Astrocyte (in vitro differentiated cells and primary cell): ENCODE measurements around the gene IGSF3. TPM values are rescaled to one million over a fixed set of nuclear protein-coding genes. Genes with fewer than 3 reads are reported as not detected.

Source experiments
- DNase-seq: peaks from one replicate; pipeline ENCODE4 v3.0.0-alpha.2; 2010; ENCODE audit warnings: low read depth
- FAIRE-seq: peaks from 2 replicates; lab custom pipeline; 2011; peaks lifted over from hg19 to GRCh38; lab: Jason Lieb, UNC
- H2AFZ ChIP-seq: 2 replicates; pipeline ENCODE4 v1.6.0; 2012; ENCODE audit warnings: low read depth, low read length, inconsistent platforms
- H3K27ac ChIP-seq: 2 replicates; pipeline ENCODE4 v1.5.1; 2011; ENCODE audit warnings: low read depth, low read length, inconsistent platforms
- H3K27me3 ChIP-seq: 2 replicates; pipeline ENCODE4 v1.6.0; 2011; ENCODE audit warnings: low read length, inconsistent platforms; ENCODE audit not compliant: insufficient read depth
- H3K36me3 ChIP-seq: 2 replicates; pipeline ENCODE4 v1.5.1; 2011; ENCODE audit warnings: low read length, inconsistent platforms; ENCODE audit not compliant: insufficient read depth
- H3K4me1 ChIP-seq: 2 replicates; pipeline ENCODE4 v1.5.1; 2011; ENCODE audit warnings: low read length, inconsistent platforms; ENCODE audit not compliant: insufficient read depth
- H3K4me2 ChIP-seq: 2 replicates; pipeline ENCODE4 v1.6.0; 2012; ENCODE audit warnings: low read length, inconsistent platforms
- H3K4me3 ChIP-seq: 2 replicates; pipeline ENCODE4 v1.5.1; 2011; ENCODE audit warnings: low read depth, mild to moderate bottlenecking, low read length, inconsistent platforms; ENCODE audit not compliant: insufficient read depth
- H3K79me2 ChIP-seq: 2 replicates; pipeline ENCODE4 v1.6.0; 2012; ENCODE audit warnings: mild to moderate bottlenecking, low read length, inconsistent platforms; ENCODE audit not compliant: insufficient read depth
- H3K9ac ChIP-seq: 2 replicates; pipeline ENCODE4 v1.6.0; 2012; ENCODE audit warnings: mild to moderate bottlenecking, low read length, inconsistent platforms
- H3K9me3 ChIP-seq: 2 replicates; pipeline ENCODE4 v1.5.1; 2012; ENCODE audit warnings: low read depth, mild to moderate bottlenecking, low read length, inconsistent platforms; ENCODE audit not compliant: insufficient read depth
- H4K20me1 ChIP-seq: 2 replicates; pipeline ENCODE4 v1.6.0; 2012; ENCODE audit warnings: low read length, inconsistent platforms; ENCODE audit not compliant: insufficient read depth
- H3K27ac Mint-ChIP-seq: one replicate; pipeline ENCODE4 v1.8.0; 2021; ENCODE audit warnings: mild to moderate bottlenecking, mixed read lengths; ENCODE audit not compliant: unreplicated experiment
- H3K27me3 Mint-ChIP-seq: one replicate; pipeline ENCODE4 v1.8.0; 2021; ENCODE audit warnings: low read depth, mixed read lengths; ENCODE audit not compliant: unreplicated experiment
- H3K36me3 Mint-ChIP-seq: one replicate; pipeline ENCODE4 v1.8.0; 2021; ENCODE audit warnings: low read depth, mixed read lengths; ENCODE audit not compliant: unreplicated experiment
- H3K4me1 Mint-ChIP-seq: one replicate; pipeline ENCODE4 v1.8.0; 2021; ENCODE audit warnings: low read depth, mixed read lengths; ENCODE audit not compliant: unreplicated experiment
- H3K4me3 Mint-ChIP-seq: one replicate; pipeline ENCODE4 v1.8.0; 2021; ENCODE audit warnings: mild to moderate bottlenecking, moderate library complexity, mixed read lengths; ENCODE audit not compliant: unreplicated experiment
- H3K9me3 Mint-ChIP-seq: one replicate; pipeline ENCODE4 v1.8.0; 2021; ENCODE audit warnings: mild to moderate bottlenecking, mixed read lengths; ENCODE audit not compliant: unreplicated experiment
- EZH2 ChIP-seq: IDR thresholded peaks from 2 replicates; pipeline ENCODE4 v1.6.1; 2012; ENCODE audit warnings: mild to moderate bottlenecking, low read length, inconsistent platforms; ENCODE audit not compliant: insufficient read depth
- total RNA-seq: library from RNA; stranded (reverse); gene quantifications from 2 replicates; pipeline ENCODE4 v1.2.1, GENCODE V29; 2021
- TF ChIP-seq, protein P1 (sequence below): IDR thresholded peaks from 2 replicates; pipeline ENCODE4 v1.5.1; 2011; ENCODE audit warnings: low read depth, mild to moderate bottlenecking, inconsistent platforms, low read length, moderate library complexity; ENCODE audit not compliant: insufficient read depth

IGSF3 gene
- total RNA-seq, 1 donor from 2014 or later: 11.7 TPM

GRCh38 chr1:116538544-116538943, 129.0 kb downstream of the IGSF3 start:
- no peak overlapping the region for H3K4me3 Mint-ChIP-seq
- FAIRE-seq: no peak
- H3K4me3 ChIP-seq: no peak overlapping the region
- no peaks in the 10 kb centered on the region for H3K27me3 Mint-ChIP-seq
- no peaks in the 10 kb centered on the region for H3K79me2 ChIP-seq
- H3K9me3 ChIP-seq: no peaks in the 10 kb centered on the region
- H2AFZ ChIP-seq: no peak overlapping the region
- TF ChIP-seq, protein P1, sequence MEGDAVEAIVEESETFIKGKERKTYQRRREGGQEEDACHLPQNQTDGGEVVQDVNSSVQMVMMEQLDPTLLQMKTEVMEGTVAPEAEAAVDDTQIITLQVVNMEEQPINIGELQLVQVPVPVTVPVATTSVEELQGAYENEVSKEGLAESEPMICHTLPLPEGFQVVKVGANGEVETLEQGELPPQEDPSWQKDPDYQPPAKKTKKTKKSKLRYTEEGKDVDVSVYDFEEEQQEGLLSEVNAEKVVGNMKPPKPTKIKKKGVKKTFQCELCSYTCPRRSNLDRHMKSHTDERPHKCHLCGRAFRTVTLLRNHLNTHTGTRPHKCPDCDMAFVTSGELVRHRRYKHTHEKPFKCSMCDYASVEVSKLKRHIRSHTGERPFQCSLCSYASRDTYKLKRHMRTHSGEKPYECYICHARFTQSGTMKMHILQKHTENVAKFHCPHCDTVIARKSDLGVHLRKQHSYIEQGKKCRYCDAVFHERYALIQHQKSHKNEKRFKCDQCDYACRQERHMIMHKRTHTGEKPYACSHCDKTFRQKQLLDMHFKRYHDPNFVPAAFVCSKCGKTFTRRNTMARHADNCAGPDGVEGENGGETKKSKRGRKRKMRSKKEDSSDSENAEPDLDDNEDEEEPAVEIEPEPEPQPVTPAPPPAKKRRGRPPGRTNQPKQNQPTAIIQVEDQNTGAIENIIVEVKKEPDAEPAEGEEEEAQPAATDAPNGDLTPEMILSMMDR: no peak
- TF ChIP-seq EZH2: no peak
- peaks cover 20% of the 10 kb centered on the region for H3K4me1 ChIP-seq
- no peaks in the 10 kb centered on the region for H3K9me3 Mint-ChIP-seq
- peak; percentile 67 for DNase-seq
- no peak overlapping the region for H3K27ac Mint-ChIP-seq
- H3K36me3 ChIP-seq: no peaks in the 10 kb centered on the region
- no peak overlapping the region for H3K27ac ChIP-seq
- H3K36me3 Mint-ChIP-seq: peaks cover 25% of the 10 kb centered on the region
- H3K9ac ChIP-seq: no peak overlapping the region
- H4K20me1 ChIP-seq: no peaks in the 10 kb centered on the region
- H3K27me3 ChIP-seq: no peaks in the 10 kb centered on the region
- peaks cover 6% of the 10 kb centered on the region for H3K4me1 Mint-ChIP-seq
- no peak overlapping the region for H3K4me2 ChIP-seq

GRCh38 chr1:116537898-116538297, 129.6 kb downstream of the IGSF3 start:
- H3K4me1 ChIP-seq: peaks cover 20% of the 10 kb centered on the region
- no peak overlapping the region for H2AFZ ChIP-seq
- H3K4me3 ChIP-seq: no peak overlapping the region
- H3K27ac Mint-ChIP-seq: no peak overlapping the region
- H3K27me3 ChIP-seq: no peaks in the 10 kb centered on the region
- H3K9me3 Mint-ChIP-seq: no peaks in the 10 kb centered on the region
- H3K79me2 ChIP-seq: no peaks in the 10 kb centered on the region
- no peak overlapping the region for H3K4me3 Mint-ChIP-seq
- H3K4me1 Mint-ChIP-seq: peaks cover 6% of the 10 kb centered on the region
- no peaks in the 10 kb centered on the region for H3K27me3 Mint-ChIP-seq
- H3K9me3 ChIP-seq: no peaks in the 10 kb centered on the region
- TF ChIP-seq, protein P1: no peak
- TF ChIP-seq EZH2: no peak
- no peaks in the 10 kb centered on the region for H4K20me1 ChIP-seq
- DNase-seq (no peak), FAIRE-seq (no peak)
- no peak overlapping the region for H3K9ac ChIP-seq
- peaks cover 25% of the 10 kb centered on the region for H3K36me3 Mint-ChIP-seq
- no peaks in the 10 kb centered on the region for H3K36me3 ChIP-seq
- H3K27ac ChIP-seq: no peak overlapping the region
- no peak overlapping the region for H3K4me2 ChIP-seq

- Histone ChIP-seq H3K79me2 (no peaks in the 10 kb centered on the region), H3K4me1 (peaks cover 20% of the 10 kb centered on the region), H3K9me3 (no peaks in the 10 kb centered on the region), H3K9ac (no peak overlapping the region), H3K36me3 (no peaks in the 10 kb centered on the region), H2AFZ (no peak overlapping the region), H3K27me3 (no peaks in the 10 kb centered on the region), H4K20me1 (no peaks in the 10 kb centered on the region), H3K4me3 (no peak overlapping the region), H3K4me2 (no peak overlapping the region), H3K27ac (no peak overlapping the region)
- no peak for FAIRE-seq
- H3K4me1 Mint-ChIP-seq: peaks cover 6% of the 10 kb centered on the region
- TF ChIP-seq, protein P1: no peak
- TF ChIP-seq EZH2: no peak
- H3K9me3 Mint-ChIP-seq: no peaks in the 10 kb centered on the region
- no peak overlapping the region for H3K27ac Mint-ChIP-seq
- H3K27me3 Mint-ChIP-seq: no peaks in the 10 kb centered on the region
- peak; percentile 50 for DNase-seq
- no peak overlapping the region for H3K4me3 Mint-ChIP-seq
- peaks cover 21% of the 10 kb centered on the region for H3K36me3 Mint-ChIP-seq
Observed at GRCh38 chr1:116537040-116537831, 130.3 kb downstream of the IGSF3 start.
